NCI-H526 treated with DMSO at 0.1 percent for 48 hours (cell line): ENCODE data around the gene TCP11L2.
A peak's percentile ranks its signal among the peaks of the same experiment; 100 is the strongest.
"Not testable (repeated sequence)": the region's sequence is repeated elsewhere in the genome, so short reads cannot be mapped to it uniquely, and the experiment has no call there.

Source experiments
- DNase-seq: peaks from one replicate; lab custom pipeline; 2025; lab: John Stamatoyannopoulos, UW

TCP11L2 gene

GRCh38 chr12:106284358-106285105 is 18.0 kb upstream of the TCP11L2 start:
- DNase-seq, result no peak

DNA sequence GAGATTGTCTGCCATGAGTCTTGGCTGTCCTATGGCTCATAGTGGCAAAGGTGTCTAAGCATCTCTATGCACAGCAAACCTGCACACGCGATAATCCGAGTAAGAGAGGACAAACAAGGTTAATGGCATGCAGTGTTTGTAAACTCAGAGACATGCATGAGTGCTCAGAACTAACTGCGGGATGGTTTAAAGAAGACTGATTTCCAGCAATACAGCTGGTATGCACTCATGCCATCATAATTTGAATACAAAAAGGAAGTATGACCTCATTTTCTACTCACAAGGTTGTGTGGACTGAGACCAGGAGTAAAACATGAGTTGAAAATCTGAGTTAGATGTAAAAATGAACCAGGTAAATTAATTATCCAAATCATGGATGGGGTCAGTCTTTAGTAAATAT is 16.6 kb upstream of the TCP11L2 start:
- no peak for DNase-seq

DNA sequence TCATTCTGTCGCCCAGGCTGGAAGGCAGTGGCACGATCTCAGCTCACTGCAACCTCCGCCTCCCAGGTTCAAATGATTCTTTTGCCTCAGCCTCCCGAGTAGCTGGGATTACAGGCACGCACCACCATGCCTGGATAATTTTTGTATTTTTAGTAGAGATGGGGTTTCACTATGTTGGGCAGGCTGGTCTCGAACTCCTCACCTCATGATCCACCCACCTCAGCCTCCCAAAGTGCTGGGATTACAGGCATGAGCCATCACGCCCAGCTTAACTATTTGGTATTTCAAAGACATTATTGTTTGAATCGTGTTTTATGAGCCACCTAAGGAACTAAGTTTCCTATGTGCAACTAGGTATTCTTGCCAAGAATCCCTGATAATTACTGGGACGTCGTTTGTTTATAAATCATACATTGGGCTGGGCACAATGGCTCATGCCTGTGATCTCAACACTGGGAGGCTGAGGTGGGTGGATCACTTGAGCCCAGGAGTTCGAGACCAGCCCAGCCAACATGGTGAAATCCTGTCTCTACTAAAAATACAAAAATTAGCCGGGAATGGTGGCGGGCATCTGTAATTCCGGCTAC is 15.9 kb upstream of the TCP11L2 start:
- not testable (repeated sequence) for DNase-seq

DNA sequence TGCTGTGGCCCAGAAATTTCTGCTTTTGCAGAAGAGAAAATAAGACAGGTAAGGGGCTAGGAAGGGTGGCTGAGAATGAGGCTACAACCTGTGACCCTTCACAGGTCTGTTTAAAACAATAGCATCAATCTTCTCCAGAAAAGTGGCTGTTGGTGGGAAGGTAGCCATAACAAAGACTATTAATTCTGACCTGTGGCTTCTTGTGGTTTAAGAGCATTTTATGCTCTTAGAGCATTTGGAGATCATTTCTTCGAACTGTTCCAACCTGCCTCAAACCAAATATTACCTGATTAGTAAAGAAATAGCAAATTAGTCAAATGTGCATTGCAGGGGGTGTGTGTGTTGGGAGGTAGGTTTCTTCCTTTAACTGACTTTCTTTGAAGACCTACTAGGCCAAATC is 15.2 kb upstream of the TCP11L2 start:
- DNase-seq, result no peak

DNA sequence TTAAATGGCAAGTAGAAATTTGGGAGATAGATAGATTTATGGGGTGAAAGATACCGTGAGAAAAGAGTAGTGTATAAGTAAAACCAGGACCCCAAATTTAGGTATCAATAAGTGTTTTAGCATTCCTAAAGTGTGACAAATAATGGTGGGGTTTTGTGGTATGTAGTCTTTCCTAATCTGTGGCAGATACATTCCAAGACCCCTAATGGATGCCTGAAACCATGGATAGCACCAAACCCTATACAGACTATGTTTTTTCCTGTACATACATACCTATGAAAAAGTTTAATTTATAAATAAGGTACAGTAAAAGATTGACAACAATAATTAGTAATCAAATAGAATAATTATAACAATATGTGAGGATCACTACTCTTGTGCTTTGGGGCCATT is 14.4 kb upstream of the TCP11L2 start:
- no peak for DNase-seq

DNA sequence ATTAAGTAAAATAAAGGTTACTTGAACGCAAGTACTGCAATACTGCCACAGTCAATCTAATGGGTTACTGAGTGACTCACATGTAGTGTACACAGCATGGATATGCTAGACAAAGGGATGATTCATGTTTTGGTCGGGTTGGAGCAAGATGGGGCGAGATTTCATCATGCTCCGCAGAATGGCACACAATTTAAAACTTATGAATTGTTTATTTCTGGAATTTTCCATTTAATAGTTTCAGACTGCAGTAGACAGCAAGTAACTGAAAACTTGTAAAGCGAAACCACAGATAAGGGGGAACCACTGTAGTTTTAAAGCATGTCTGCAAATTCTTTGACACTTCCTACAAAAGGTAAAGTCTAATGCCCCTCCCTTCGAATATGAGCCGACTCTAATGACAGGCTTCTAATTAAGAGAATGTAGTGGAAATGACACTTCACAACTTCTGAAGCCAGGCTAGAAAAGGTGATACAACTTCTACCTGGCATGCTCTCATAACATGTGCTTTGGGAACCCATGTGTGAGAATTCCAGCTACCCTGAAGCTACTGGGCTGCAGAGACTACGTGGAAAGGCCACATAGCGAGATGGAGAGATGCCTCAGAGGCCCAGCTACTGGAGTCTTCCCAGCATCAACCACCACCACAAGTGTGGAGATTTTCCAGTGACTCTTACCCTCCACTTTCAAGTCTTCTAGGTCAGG is 13.9 kb upstream of the TCP11L2 start:
- no peak for DNase-seq

DNA sequence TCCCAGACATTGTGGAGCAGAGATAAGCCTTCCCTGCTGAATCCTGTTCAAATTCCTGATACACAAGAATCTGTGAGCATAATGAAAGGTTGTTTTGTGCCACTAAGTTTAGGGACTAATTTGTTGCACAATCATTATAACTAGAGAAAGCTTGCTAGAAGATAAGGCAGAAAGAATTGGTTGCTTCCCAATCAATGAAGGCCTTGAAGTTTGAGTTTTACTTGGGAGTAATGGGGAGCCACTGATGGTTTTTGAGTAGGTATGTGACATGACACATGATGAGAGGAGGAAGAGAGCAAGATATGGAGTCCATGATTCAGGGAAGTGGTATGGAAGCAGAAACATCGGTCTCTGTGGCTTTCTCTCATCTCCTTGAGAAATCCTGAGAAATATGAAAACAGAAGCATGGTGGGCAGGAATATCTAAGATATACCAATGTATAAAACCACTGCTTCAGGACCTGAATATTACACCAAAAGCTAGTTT is 13.3 kb upstream of the TCP11L2 start:
- no peak for DNase-seq

DNA sequence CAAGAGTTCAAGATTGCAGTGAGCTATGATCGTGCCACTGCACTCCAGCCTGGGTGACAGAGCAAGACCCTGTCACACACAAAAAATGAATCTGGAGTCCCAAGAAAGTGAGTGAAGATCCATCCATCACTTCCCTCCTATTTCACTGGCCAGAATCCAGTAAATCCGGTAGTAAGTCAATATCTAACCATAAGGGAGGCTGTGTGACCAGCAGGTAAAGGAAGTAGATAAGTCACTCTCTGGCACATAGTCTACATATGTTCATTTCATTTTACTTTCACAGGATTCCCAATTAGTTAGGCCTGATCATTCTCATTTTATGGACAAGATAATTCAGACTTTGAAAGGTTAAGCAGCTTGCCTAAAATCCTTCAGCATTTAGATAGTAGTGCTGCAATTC is 11.9 kb upstream of the TCP11L2 start:
- DNase-seq, result no peak

DNA sequence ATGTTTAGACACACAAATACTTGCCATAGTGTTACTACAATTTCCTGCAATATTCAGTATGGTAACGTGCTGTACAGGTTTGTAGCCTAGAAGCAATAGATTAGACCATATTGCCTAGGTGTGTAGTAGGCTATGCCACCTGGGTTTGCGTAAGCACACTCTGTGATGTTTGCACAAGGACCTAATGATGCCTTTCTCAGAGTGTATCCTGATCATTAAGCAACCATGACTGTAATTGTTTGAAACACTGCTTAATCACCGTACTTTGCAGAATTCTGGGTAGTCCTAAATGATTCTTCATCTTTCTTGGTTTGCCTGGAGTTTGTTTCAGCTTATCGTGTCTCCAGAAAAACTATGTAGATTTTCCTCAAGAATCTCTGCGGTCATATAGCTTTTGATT is 11.2 kb upstream of the TCP11L2 start:
- DNase-seq, result no peak

DNA sequence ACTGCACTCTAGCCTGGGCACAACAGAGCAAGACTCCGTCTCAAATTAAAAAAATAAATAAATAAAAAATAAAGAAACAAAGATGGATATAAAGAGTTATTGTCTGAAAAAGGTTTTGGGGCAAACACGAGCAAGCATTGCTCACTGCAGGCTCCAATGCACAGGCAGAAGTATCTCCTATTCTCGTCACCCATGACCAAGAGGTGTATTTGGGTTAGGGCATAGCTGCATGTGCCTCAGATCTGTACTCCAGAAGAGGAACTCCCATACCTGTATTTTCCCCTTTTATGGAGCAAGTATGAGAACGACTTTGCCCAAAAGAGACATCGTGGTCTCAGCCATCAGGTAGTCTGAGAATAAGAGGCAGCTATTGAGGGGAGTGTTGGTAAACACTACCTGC is 10.2 kb upstream of the TCP11L2 start:
- no peak for DNase-seq

GRCh38 chr12:106296179-106296877 is 6.2 kb upstream of the TCP11L2 start:
- no peak for DNase-seq

GRCh38 chr12:106297075-106297474 is 5.5 kb upstream of the TCP11L2 start:
- DNase-seq, result no peak

GRCh38 chr12:106297681-106298080 is 4.9 kb upstream of the TCP11L2 start:
- no peak for DNase-seq

- DNase-seq, result no peak
These were observed 3.2 kb upstream of the TCP11L2 start for GRCh38 chr12:106299202-106299774.

DNA sequence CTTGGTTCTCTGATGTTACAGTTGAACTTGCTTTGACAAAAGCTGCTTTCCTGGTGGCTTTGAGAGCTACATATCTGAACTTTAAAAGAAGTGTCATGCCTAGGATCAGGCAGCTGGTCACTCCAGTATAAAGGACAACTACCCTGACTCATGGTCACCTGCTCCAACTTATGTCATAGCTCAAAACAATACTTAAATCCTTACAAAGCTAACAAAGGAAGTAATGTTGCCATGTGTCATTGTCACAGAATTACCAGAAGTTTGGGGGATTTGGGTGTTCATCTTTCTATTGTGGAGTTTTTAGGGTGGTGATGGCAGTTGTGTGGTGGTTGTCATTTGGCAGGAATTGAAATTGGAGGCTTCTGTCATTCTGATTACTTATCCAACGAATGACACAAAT is 1.8 kb upstream of the TCP11L2 start:
- DNase-seq, result no peak

GRCh38 chr12:106301241-106301610 is 1.3 kb upstream of the TCP11L2 start:
- DNase-seq, result no peak

DNA sequence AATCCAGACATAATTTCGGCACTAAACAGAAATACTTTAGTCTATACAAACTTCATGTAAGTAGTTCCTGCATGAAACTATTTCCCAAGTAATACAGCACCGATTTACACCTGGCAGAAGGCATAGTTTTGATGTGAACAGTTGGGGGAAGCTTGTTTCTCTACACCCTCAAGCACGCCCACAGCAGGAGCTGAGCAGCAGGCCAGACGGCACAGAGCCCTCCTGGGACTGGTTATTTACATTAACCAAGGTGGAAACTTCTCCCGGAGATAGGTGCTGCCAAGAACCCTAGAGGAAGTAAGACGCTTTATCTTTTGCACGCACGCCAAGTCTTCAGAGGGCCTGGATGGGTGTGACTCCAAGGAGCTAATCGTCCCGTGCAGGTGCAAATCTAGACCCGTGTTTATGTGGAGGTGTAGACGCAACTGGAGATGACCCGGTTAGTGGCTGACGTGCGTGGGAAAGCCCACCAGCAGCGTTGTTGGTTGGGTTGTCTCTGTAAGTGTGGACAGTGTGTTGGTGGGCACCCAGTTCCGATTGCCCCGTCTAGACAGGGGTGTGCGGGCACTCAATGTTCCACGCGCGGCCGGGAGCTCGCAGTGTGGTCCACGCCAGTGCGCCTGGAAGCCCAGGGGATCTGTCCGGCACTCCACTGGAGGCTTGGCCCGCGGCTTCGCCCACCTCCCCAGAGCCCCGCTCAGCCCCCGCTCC is 767 bp upstream of the TCP11L2 start:
- DNase-seq, result peak; percentile 13

- DNase-seq, result no peak
These were observed 778 bp downstream of the TCP11L2 start for GRCh38 chr12:106303202-106303820.

- DNase-seq, result no peak
These were observed 1.5 kb downstream of the TCP11L2 start for GRCh38 chr12:106304001-106304421.

DNA sequence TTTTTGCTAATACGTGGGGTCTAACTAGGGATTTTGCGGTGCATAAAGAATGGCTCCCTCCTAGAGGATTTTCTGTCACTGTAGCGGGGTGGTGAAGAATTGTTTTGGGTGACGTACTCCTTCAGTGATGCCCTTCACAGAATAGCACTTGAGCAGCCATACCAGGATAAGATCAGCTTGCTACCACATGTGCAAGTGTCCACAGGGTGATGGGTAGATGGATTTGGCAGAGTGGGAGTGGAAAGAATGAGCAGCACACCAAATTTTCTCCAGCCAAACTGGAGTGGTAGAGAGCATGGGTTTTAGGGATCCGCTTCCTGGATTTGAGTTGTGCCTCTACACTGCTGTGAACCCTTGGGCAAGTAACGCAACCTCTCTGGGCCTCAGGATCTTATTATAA is 2.3 kb downstream of the TCP11L2 start:
- no peak for DNase-seq

GRCh38 chr12:106305376-106305775 is 2.8 kb downstream of the TCP11L2 start:
- no peak for DNase-seq
